Ovary (tissue), 9 donors: Measurements from ENCODE around the gene OR10H2. TPM values are rescaled to one million over a fixed set of nuclear protein-coding genes. Genes with fewer than 3 reads are reported as not detected.

Experiments
- DNase-seq, 5 donors: peaks; one replicate each; pipeline ENCODE4 v3.0.0-alpha.2; 2019 to 2020
- H3K27ac ChIP-seq, 2 donors: fragments of 200-600 bp; one replicate each; pipeline versions ENCODE4 v1.5.1 to v1.8.0; 2019 to 2022
- H3K27me3 ChIP-seq: fragments of 200-600 bp; one replicate; pipeline ENCODE4 v1.8.0; 2022
- H3K36me3 ChIP-seq: fragments of 200-600 bp; sonication (generic); one replicate; pipeline ENCODE4 v1.5.1; 2019
- H3K4me1 ChIP-seq: one replicate; pipeline ENCODE4 v1.8.1; 2013; ENCODE audit warnings: mild to moderate bottlenecking, moderate library complexity; ENCODE audit not compliant: insufficient read depth
- H3K4me3 ChIP-seq: fragments of 200-600 bp; sonication (generic); one replicate; pipeline ENCODE4 v1.5.1; 2017
- H3K9me3 ChIP-seq, 2 donors: fragments of 200-600 bp in 1 of 2; sonication (generic) in 1 of 2; one replicate each; pipeline versions ENCODE4 v1.5.1 to v1.8.1; 2013 to 2019; ENCODE audit warnings: mild to moderate bottlenecking in 1 of 2, moderate library complexity in 1 of 2
- EP300 ChIP-seq: sonication (generic); formaldehyde crosslinking; IDR thresholded peaks from one replicate; pipeline ENCODE4 v1.6.1; 2017; ENCODE audit warnings: antibody characterized with exemption
- POLR2A ChIP-seq: fragments of 450-650 bp; IDR thresholded peaks from one replicate; pipeline ENCODE4 v1.6.1; 2017; ENCODE audit warnings: antibody characterized with exemption, mild to moderate bottlenecking, moderate library complexity
- WGBS, 3 donors: extraction: QIAGEN DNeasy Blood & Tissue Kit in 1 of 3; methylation state at CpG; one replicate each; pipeline versions ENCODE4 v1.1.5 to v1.1.7; 2013 to 2017; 5-methylcytosine and 5-hydroxymethylcytosine counted together
- intact Hi-C, 4 donors: fragments of 100-400 bp; cut with DNase I; formaldehyde crosslinking; loops; one replicate each; pipeline versions ENCODE4 v1.11.0 to v1.15.1; 2022 to 2023
- polyA plus RNA-seq, 2 donors: library from polyadenylated mRNA; stranded (reverse); fragments of 200-250 nt in 1 of 2; fragments of 350-450 nt in 1 of 2; fragmentation: Illumina TruSeq in 1 of 2; extraction: RNeasy Lipid Tissue Mini Kit (QIAGEN cat#74804) in 1 of 2; gene quantifications; one replicate each; pipeline ENCODE4 v1.2.3, GENCODE V29; 2013 to 2014
- total RNA-seq, 7 donors: library from RNA; depleted of rRNA in 2 of 7; stranded (reverse); fragments of >200 nt in 2 of 7; fragmentation: NEBNext Ultra II Directional in 3 of 7; extraction: Animal tissue kit (Norgen Biotek cat#: 25700) in 3 of 7; gene quantifications; one replicate each; pipeline versions ENCODE4 v1.1.0 to v1.2.4, GENCODE V29; 2016 to 2023
- TF ChIP-seq, protein P1 (sequence below), 3 donors: fragments of 450-650 bp in 2 of 3; fragments of 200-600 bp in 1 of 3; IDR thresholded peaks; one replicate each; pipeline versions ENCODE4 v1.5.1 to v1.8.0; 2016 to 2022; ENCODE audit warnings: antibody characterized with exemption in 3 of 3, mild to moderate bottlenecking in 1 of 3
- donor health status: DM: no; HTN: no; CAD: no; lungs with moderate emphysema.
- donor health status: DM: no; HTN: no; CAD: no.
- donor health status: Bipolar disorder and iron deficiency.
- donor health status: DM: yes; HTN: yes; CAD: no.
- donor health status: DM: no; HTN: no; CAD: no.
- donor health status: DM: yes; HTN: yes; CAD: no.

The OR10H2 gene
- total and polyA plus RNA-seq, 9 donors = not detected

DNA sequence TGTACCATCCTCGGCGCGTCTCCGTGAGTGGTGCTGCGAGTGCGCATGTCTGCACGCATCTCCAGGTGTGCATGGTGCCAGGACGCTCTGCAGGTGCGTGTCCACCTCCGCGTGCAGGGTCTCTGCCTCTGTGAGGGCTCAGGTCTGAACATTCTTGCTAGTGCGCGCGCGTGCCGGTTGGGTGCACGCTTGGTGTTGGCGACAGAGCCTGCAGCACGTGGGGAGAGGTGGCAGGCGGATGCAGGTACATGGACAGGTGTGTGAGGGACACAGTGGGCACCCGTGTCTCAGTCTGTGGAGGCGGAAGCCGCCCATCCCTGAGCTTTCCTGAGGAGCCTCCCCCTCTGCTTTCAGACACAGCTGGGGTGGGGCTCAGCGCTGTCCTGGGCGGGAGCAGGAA lies 4.9 kb upstream of the OR10H2 start:
- H3K9me3 ChIP-seq = no peaks in the 10 kb centered on the region
- intact Hi-C loops = no loop called here
- no peak overlapping the region for H3K4me3 ChIP-seq
- H3K27ac ChIP-seq = no peak overlapping the region
- TF ChIP-seq, protein P1, sequence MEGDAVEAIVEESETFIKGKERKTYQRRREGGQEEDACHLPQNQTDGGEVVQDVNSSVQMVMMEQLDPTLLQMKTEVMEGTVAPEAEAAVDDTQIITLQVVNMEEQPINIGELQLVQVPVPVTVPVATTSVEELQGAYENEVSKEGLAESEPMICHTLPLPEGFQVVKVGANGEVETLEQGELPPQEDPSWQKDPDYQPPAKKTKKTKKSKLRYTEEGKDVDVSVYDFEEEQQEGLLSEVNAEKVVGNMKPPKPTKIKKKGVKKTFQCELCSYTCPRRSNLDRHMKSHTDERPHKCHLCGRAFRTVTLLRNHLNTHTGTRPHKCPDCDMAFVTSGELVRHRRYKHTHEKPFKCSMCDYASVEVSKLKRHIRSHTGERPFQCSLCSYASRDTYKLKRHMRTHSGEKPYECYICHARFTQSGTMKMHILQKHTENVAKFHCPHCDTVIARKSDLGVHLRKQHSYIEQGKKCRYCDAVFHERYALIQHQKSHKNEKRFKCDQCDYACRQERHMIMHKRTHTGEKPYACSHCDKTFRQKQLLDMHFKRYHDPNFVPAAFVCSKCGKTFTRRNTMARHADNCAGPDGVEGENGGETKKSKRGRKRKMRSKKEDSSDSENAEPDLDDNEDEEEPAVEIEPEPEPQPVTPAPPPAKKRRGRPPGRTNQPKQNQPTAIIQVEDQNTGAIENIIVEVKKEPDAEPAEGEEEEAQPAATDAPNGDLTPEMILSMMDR (IDR thresholded peaks at IDR 0.05) = no peak
- no peak for TF ChIP-seq POLR2A
- no peak for TF ChIP-seq EP300
- H3K4me1 ChIP-seq = no peaks in the 10 kb centered on the region
- H3K36me3 ChIP-seq = no peaks in the 10 kb centered on the region
- no peaks in the 10 kb centered on the region for H3K27me3 ChIP-seq
- no peak for DNase-seq
- 16 to 27% (median 22%) methylated on average over 19 to 25 of the region's 25 CpGs for WGBS, 3 donors

DNA sequence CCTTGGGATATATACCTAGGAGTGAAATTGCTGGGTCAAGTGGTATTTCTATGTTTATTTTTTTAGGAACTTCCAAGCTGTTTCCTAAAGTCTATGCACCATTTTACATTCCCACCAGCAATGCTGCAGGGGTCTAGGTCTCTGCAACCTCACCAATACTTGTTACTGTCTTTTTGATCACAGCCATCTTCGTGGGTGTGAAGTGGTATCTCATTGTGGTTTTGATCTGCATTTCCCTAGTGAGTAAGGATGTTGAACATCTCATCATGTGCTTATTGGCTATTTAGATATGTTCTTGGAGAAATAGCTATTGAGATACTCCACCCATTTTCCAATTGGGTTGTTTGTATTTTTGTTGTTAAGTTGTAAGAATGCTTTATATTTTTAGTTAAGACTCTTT lies 2.7 kb downstream of the OR10H2 start:
- intact Hi-C loops = no loop called here
- no peak overlapping the region for H3K27ac ChIP-seq
- H3K9me3 ChIP-seq = no peaks in the 10 kb centered on the region
- no peak overlapping the region for H3K4me3 ChIP-seq
- H3K36me3 ChIP-seq = no peaks in the 10 kb centered on the region
- no peak for DNase-seq
- 30 to 46% (median 46%) methylated on average over 1 of the region's 1 CpG for WGBS, 3 donors
- no peaks in the 10 kb centered on the region for H3K4me1 ChIP-seq
- no peaks in the 10 kb centered on the region for H3K27me3 ChIP-seq
- no peak for TF ChIP-seq EP300
- TF ChIP-seq POLR2A = no peak
- TF ChIP-seq, protein P1 (IDR thresholded peaks at IDR 0.05) = no peak

DNA sequence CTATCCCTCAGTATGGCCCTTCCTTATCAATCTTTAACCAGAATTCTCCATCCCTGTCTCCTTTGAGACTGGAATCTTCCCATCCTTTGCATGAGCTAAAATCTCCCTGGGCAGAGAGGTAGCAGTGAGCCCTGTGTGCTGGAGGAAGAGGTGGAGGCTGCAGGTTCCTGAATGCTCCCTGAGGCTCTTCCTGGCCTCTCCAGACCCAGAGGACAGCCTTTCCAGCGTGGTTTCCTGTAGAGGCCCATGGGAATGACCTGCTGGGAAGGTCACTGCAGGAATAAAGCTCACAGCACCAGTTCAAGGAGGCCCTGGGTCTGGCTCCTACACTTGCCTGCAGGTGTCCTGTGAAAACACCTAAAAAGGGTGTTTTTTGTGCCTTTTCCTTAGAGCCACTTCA lies 4.6 kb downstream of the OR10H2 start:
- H3K27ac ChIP-seq = no peak overlapping the region
- no peak overlapping the region for H3K4me3 ChIP-seq
- no peaks in the 10 kb centered on the region for H3K27me3 ChIP-seq
- TF ChIP-seq, protein P1 (IDR thresholded peaks at IDR 0.05) = no peak
- TF ChIP-seq EP300 (no peak), POLR2A (no peak)
- no peak for DNase-seq
- H3K9me3 ChIP-seq = no peaks in the 10 kb centered on the region
- 18 to 38% (median 38%) methylated on average over 1 of the region's 1 CpG for WGBS, 3 donors
- H3K36me3 ChIP-seq = no peaks in the 10 kb centered on the region
- no peaks in the 10 kb centered on the region for H3K4me1 ChIP-seq
- intact Hi-C loops = no loop called here

DNA sequence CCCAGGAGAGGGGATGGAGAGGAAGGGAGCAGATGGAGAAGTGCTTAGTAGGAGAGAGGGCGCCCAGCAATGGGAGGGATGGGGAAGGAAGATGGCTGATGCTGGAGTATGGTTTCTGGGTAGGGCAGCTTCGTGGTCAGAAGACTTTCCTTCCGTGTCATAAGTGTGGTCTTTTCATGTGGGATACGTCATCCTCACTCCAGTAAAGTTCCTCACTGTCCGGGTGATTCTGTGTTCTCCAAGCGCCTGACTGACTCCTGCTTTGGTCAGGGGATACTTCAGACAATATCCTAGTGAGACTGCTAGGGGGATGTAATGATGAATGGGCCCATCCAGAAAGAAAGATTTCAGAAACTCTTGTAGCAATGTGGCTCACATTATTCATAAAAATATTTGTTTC lies 6.1 kb downstream of the OR10H2 start:
- DNase-seq = no peak
- no peaks in the 10 kb centered on the region for H3K27me3 ChIP-seq
- H3K9me3 ChIP-seq = no peaks in the 10 kb centered on the region
- intact Hi-C loops = no loop called here
- no peaks in the 10 kb centered on the region for H3K36me3 ChIP-seq
- no peaks in the 10 kb centered on the region for H3K4me1 ChIP-seq
- no peak overlapping the region for H3K27ac ChIP-seq
- no peak overlapping the region for H3K4me3 ChIP-seq
- TF ChIP-seq, protein P1 (IDR thresholded peaks at IDR 0.05) = no peak
- TF ChIP-seq EP300 (no peak), POLR2A (no peak)
- 55 to 61% (median 56%) methylated on average over 6 of the region's 6 CpGs for WGBS, 3 donors

DNA sequence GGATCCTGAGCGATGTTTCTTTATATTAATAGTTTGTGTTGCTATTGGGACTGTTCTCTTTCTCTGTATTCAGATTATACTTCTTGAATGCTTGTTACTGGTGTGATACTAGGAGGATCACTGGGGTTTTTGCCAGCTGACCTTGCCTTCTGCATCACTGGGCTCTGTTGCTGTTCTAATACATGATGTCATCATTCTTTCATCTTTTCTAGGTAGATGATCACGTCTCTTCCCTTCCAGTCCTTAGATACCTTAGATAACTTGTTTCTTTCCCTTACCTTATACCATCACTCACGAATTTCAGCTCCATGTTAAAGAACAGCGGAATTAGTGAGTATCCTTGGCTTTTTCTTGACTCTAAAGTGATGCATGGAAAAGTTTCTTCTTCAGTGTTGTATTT lies 9.9 kb downstream of the OR10H2 start, which contains the start of gene OR10H3:
OR10H3 (plus strand) TSS at position 264 of the 400 bp plus-strand sequence. CDS start 3,408 bp downstream, outside the sequence.
- intact Hi-C loops = no loop called here

More for the DNA sequence above, 9.9 kb downstream of the OR10H2 start, which contains the start of gene OR10H3:
- no peaks in the 10 kb centered on the region for H3K36me3 ChIP-seq
- H3K4me1 ChIP-seq = no peaks in the 10 kb centered on the region
- 50 to 65% (median 59%) methylated on average over 4 of the region's 4 CpGs for WGBS, 3 donors
- DNase-seq = no peak
- no peak within 1 kb of the TSS for H3K4me3 ChIP-seq
- TF ChIP-seq, protein P1 (IDR thresholded peaks at IDR 0.05) = no peak
- TF ChIP-seq POLR2A (no peak), EP300 (no peak)
- H3K27ac ChIP-seq = no peak within 1 kb of the TSS
- no peaks in the 10 kb centered on the region for H3K9me3 ChIP-seq
- no peaks in the 10 kb centered on the region for H3K27me3 ChIP-seq
